Subcutaneous abdominal adipose tissue (tissue), 5 donors: Measurements from ENCODE around the gene IL15.
"Not testable (repeated sequence)": the region's sequence is repeated elsewhere in the genome, so short reads cannot be mapped to it uniquely, and the experiment has no call there.

ENCODE experiments used
- H3K27ac ChIP-seq: one replicate; pipeline ENCODE4 v1.7.0; 2013; ENCODE audit warnings: low read depth, mild to moderate bottlenecking, inconsistent platforms, low read length, moderate library complexity
- H3K27me3 ChIP-seq, 5 donors: one replicate each; pipeline ENCODE4 v1.7.0; 2013; ENCODE audit warnings: low read length in 5 of 5, inconsistent platforms in 1 of 5; ENCODE audit not compliant: control insufficient read depth in 5 of 5, insufficient read depth in 4 of 5
- H3K36me3 ChIP-seq, 5 donors: one replicate each; pipeline ENCODE4 v1.7.0; 2013; ENCODE audit warnings: low read length in 5 of 5; ENCODE audit not compliant: control insufficient read depth in 5 of 5, insufficient read depth in 5 of 5
- H3K4me1 ChIP-seq, 5 donors: one replicate each; pipeline ENCODE4 v1.7.0; 2013; ENCODE audit warnings: low read length in 5 of 5, mild to moderate bottlenecking in 3 of 5, moderate library complexity in 1 of 5; ENCODE audit not compliant: control insufficient read depth in 5 of 5, insufficient read depth in 5 of 5
- H3K4me3 ChIP-seq, 5 donors: one replicate each; pipeline ENCODE4 v1.7.0; 2013; ENCODE audit warnings: low read length in 5 of 5, low read depth in 1 of 5
- H3K9ac ChIP-seq, 5 donors: one replicate each; pipeline ENCODE4 v1.7.0; 2013; ENCODE audit warnings: low read length in 5 of 5, mild to moderate bottlenecking in 4 of 5, moderate library complexity in 3 of 5
- H3K9me3 ChIP-seq, 5 donors: one replicate each; pipeline ENCODE4 v1.7.0; 2013; ENCODE audit warnings: low read length in 5 of 5; ENCODE audit not compliant: control insufficient read depth in 5 of 5
- donor health status: healthy.
- donor health status: healthy.
- donor health status: healthy.
- donor health status: healthy.
- donor health status: healthy.

IL15 gene

DNA sequence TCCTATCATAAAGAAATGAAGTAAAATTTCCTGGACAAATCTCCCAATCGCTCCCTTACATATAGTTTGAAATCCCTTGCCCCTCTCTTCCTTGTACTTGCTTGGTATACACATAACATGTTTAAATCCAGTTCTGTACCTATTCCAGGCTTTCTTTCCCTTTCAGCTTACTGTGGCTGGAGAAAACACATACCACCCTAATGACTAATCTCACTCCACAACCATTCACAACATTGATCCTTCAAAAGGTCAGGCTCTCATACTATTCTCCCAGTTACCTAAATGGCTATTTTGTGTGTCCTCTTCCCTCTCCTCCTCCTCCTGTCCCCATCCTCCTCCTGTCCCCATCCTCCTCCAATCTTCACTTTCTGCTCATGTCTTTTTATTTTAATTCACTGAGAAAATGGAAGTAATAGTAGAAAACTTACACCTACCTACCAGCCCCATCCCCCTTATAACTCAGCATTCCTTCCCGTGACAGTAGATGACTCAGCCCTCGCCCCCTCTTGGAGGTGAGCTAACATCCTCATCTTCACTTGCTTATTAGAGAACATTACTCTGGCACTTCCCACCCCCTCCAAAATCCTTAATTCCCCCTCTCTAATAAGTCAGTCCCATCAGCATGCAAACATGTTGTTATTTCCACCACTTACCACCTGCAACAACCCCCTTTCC is 77.5 kb downstream of the IL15 start:
- H3K4me3 ChIP-seq, result no peak overlapping the region
- H3K9me3 ChIP-seq, result peaks cover 0 to 8% (median 3%) of the 10 kb centered on the region in 5 donors
- H3K36me3 ChIP-seq, result no peaks in the 10 kb centered on the region
- H3K27me3 ChIP-seq, result no peaks in the 10 kb centered on the region
- peaks cover 0 to 2% (median 0%) of the 10 kb centered on the region in 5 donors for H3K4me1 ChIP-seq
- H3K9ac ChIP-seq, result no peak overlapping the region
- H3K27ac ChIP-seq, result no peak overlapping the region

DNA sequence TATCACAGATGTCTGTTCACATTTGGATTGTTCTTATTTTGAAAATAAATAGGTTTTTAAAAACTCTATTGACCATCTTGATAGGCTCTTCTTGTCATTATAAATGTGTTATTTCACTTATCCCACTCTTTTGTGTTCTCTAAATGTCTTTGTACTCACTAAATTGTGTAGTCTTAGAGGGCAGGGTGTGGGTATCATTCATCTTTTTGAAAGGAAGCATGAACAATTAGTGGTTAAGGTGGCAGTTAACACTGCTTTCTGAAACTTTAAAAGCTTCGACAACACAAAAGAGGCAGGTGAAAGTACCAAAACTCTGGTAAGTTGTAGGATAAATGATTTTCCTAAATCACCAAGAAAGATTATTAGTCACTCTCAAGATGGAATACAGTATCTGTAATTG is 83.2 kb downstream of the IL15 start:
- Histone ChIP-seq H3K36me3 (peaks cover 0 to 6% (median 3%) of the 10 kb centered on the region in 5 donors), H3K4me3 (no peak overlapping the region)

DNA sequence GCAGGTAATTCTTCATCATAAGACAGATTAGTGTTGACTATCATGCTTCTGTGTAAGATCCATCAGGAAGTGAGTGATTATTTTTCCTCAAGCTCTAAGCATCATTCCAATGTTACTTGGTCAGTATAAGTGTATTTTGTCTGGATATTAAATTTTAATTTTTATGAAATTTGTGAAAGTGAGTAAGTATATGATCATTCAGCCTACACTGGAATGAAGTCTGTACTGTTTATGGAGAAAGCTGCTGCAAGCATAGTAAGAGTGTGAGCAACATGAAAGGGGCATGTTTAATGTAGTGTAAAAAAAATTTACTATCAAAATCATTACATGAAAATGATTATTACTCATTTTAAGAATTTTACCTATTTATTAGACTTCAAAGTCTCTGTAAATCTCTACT is 84.8 kb downstream of the IL15 start:
- no peaks in the 10 kb centered on the region for H3K4me1 ChIP-seq
- H3K9ac ChIP-seq, result no peak overlapping the region
- no peak overlapping the region for H3K4me3 ChIP-seq
- H3K27ac ChIP-seq, result no peak overlapping the region
- no peaks in the 10 kb centered on the region for H3K27me3 ChIP-seq
- H3K9me3 ChIP-seq, result peaks cover 0 to 8% (median 3%) of the 10 kb centered on the region in 5 donors
- peaks cover 0 to 6% (median 3%) of the 10 kb centered on the region in 5 donors for H3K36me3 ChIP-seq

More for the DNA sequence above, 83.2 kb downstream of the IL15 start:
- H3K4me1 ChIP-seq, result no peaks in the 10 kb centered on the region
- no peak overlapping the region for H3K9ac ChIP-seq
- H3K27me3 ChIP-seq, result no peaks in the 10 kb centered on the region
- peaks cover 0 to 8% (median 3%) of the 10 kb centered on the region in 5 donors for H3K9me3 ChIP-seq
- no peak overlapping the region for H3K27ac ChIP-seq

DNA sequence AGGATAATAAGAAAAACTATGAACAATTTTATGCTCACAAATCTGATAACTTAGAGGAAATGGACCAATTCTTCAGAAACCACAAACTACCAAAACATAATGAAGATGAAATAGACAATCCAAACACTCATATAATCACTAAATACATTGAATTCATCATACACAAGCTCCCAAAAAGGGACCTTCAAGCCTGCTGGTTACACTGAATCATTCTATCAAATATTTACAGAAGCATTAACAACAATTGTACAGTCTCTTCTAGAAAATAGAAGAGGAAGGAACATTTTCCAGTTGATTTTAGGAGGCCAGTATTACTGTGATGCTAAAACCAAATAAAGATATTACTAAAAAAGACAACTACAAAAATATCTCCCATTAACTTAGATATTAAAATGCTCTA is 88.3 kb downstream of the IL15 start:
- H3K9ac ChIP-seq, result no peak overlapping the region
- H3K27ac ChIP-seq, result no peak overlapping the region
- H3K4me1 ChIP-seq, result no peaks in the 10 kb centered on the region
- H3K27me3 ChIP-seq, result no peaks in the 10 kb centered on the region
- peaks cover 0 to 6% (median 3%) of the 10 kb centered on the region in 5 donors for H3K36me3 ChIP-seq
- no peak overlapping the region for H3K4me3 ChIP-seq
- H3K9me3 ChIP-seq, result no peaks in the 10 kb centered on the region

DNA sequence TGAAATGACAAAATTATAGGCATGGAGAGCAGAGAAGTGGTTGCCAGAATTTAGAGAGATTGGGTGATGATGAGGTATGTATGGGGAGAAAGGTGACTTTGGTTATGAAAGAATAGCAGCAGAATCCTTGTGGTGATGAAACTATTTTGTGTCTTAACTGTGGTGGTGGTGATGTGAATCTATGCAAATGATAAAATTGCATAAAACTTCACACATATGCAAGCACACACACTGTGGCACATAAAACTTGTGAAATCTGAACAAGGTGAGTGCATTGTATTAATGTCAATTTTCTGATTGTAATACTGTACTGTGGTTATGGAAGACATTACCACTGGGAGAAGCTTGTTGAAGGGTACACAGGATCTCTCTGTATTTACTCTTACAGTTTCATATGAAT is 91.0 kb downstream of the IL15 start:
- no peaks in the 10 kb centered on the region for H3K27me3 ChIP-seq
- H3K4me3 ChIP-seq, result no peak overlapping the region
- no peaks in the 10 kb centered on the region for H3K4me1 ChIP-seq
- no peak overlapping the region for H3K27ac ChIP-seq
- H3K36me3 ChIP-seq, result peaks cover 0 to 21% (median 3%) of the 10 kb centered on the region in 5 donors
- H3K9me3 ChIP-seq, result no peaks in the 10 kb centered on the region
- H3K9ac ChIP-seq, result no peak overlapping the region

DNA sequence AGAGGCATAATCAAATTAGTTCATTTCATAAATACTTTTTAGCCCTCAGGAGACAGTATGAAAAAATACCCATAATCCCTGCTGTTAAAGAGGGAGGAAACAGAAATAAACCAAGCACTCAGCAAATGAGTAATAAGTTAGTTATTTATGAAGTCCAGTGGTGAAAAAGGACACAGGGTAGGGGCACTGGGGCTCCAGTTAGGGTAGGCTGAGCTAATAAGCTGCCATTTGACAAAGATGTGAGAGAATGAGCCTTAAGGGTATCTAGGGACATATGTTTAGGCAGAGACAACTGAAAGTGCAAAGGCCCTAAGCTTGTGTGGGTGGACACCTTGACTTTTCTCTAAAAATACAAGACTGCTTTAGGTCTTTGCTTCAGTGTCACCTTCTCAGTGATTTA is 94.4 kb downstream of the IL15 start:
- Histone ChIP-seq H3K9ac (no peak overlapping the region), H3K9me3 (no peaks in the 10 kb centered on the region), H3K4me3 (no peak overlapping the region), H3K27ac (no peak overlapping the region), H3K36me3 (peaks cover 0 to 26% (median 2%) of the 10 kb centered on the region in 5 donors), H3K27me3 (no peaks in the 10 kb centered on the region), H3K4me1 (no peaks in the 10 kb centered on the region)

DNA sequence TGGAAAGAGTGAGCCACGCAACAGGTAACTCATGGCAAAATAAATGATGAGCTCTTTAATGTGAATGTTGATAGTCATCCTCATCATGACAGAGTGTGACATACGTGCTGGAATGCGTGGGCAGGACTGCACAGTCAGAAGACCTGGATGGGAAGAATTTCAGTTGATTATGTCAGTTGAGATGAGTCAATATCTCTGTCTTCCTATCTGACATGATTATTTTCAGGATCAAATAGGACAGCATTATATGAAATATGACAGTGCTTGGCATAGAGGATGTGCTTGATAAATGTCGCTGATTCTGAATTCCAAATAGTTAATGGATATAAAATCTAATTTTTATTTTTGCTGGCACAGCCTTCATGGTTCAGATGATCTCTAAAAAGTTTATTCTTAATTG is 95.1 kb downstream of the IL15 start:
- H3K36me3 ChIP-seq, result peaks cover 0 to 26% (median 2%) of the 10 kb centered on the region in 5 donors
- H3K27me3 ChIP-seq, result no peaks in the 10 kb centered on the region
- no peaks in the 10 kb centered on the region for H3K9me3 ChIP-seq
- H3K27ac ChIP-seq, result no peak overlapping the region
- H3K9ac ChIP-seq, result no peak overlapping the region
- H3K4me3 ChIP-seq, result no peak overlapping the region
- no peaks in the 10 kb centered on the region for H3K4me1 ChIP-seq

DNA sequence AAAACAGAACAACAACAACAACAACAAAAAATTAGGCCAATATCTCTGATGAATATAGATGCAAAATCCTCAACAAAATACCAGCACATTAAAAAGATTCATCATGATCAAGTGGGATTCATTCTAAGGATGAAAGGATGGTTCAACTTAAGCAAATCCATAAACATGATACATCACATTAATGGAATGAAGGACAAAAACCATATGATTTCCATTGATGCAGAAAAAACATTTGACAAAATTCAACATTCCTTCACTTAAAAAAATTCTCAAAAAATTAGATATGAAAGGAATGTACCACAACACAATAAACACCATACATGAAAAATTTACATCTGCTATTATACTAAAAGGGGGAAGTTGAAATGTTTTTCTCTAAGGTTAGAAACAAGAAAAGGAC is 103.3 kb downstream of the IL15 start:
- Histone ChIP-seq H3K9me3 (peaks cover 0 to 20% (median 7%) of the 10 kb centered on the region in 5 donors), H3K9ac (no peak overlapping the region), H3K36me3 (no peaks in the 10 kb centered on the region), H3K27ac (no peak overlapping the region), H3K4me1 (no peaks in the 10 kb centered on the region), H3K27me3 (no peaks in the 10 kb centered on the region), H3K4me3 (no peak overlapping the region)

DNA sequence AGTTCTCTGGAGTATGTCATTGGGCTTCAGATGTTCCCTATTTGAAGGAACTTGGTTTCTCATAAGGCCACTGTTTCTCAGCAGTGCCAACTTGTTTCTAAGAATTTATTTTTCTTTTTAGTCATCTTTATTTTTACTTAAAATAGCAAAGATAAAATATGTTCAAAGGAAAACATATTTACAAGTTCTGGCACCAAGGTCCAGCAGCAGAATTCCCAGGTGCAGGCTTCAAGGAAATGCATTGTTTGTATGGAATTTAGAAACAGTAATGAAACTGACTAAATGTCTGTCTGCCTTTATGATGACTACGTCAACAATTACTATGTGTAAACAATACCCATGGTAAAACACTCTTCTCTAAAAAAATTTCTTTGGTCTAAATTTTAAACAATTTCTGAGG is 109.6 kb downstream of the IL15 start:
- Histone ChIP-seq H3K4me1 (no peaks in the 10 kb centered on the region), H3K9ac (no peak overlapping the region), H3K27me3 (no peaks in the 10 kb centered on the region), H3K36me3 (no peaks in the 10 kb centered on the region), H3K4me3 (no peak overlapping the region), H3K27ac (no peak overlapping the region), H3K9me3 (peaks cover 0 to 10% (median 0%) of the 10 kb centered on the region in 5 donors)

DNA sequence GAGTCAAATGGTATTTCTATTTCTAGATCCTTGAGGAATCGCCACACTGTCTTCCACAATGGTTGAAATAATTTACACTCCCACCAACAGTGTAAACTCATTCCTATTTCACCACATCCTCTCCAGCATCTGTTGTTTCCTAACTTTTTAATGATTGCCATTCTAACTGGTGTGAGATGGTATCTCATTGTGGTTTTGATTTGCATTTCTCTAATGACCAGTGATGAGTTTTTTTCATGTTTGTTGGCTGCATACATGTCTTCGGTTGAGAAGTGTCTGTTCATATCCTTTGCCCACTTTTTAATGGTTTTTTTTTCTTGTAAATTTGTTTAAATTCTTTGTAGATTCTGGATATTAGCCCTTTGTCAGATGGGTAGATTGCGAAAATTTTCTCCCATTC is 115.4 kb downstream of the IL15 start:
- H3K27ac ChIP-seq, H3K36me3 ChIP-seq, H3K9ac ChIP-seq: not testable (repeated sequence)

More for the DNA sequence above, 115.4 kb downstream of the IL15 start:
- not testable (repeated sequence) for H3K27me3 ChIP-seq, H3K9me3 ChIP-seq, H3K4me3 ChIP-seq, H3K4me1 ChIP-seq
